ENCODE results near the gene GRK1.

DNA sequence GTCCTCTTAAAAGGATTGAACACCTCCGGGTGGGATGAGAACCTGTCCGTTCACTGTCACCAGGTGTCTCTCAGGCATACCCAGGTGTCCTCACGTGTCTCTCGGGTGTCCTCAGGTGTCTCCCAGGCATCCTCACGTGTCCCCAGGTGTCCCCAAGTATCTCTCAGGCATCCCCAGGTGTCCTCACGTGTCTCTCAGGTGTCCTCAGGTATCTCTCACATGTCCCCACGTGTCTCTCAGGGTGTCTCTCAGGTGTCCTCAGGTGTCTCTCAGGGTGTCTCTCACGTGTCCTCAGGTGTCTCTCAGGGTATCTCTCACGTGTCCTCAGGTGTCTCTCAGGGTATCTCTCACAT lies 42.8 kb upstream of the GRK1 start:
- TF ChIP-seq BRCA1 (IDR thresholded peaks at IDR 0.05; ENCODE audit: low read depth, low read length) = no peak
- TF ChIP-seq CTCF (IDR thresholded peaks at IDR 0.05; ENCODE audit: control extremely low read depth in 1 of 3, insufficient read depth in 1 of 3, low read depth in 1 of 3, low read length in 3 of 3) = no peak
